GM12865 (cell line): ENCODE measurements around the gene PPM1H.

ENCODE experiments used
- DNase-seq: peaks from one replicate; pipeline ENCODE4 v3.0.0; 2010; ENCODE audit warnings: low read depth
- H3K4me3 ChIP-seq: 2 replicates; pipeline ENCODE4 v1.5.1; 2011; ENCODE audit warnings: mild to moderate bottlenecking, low read depth, low read length, control low read depth
- TF ChIP-seq, protein P1 (sequence below): IDR thresholded peaks from 2 replicates; pipeline ENCODE4 v1.5.1; 2011; ENCODE audit warnings: low read length, control low read depth, low read depth, inconsistent platforms; ENCODE audit not compliant: insufficient read depth; ENCODE audit errors: missing control alignments

PPM1H gene

DNA sequence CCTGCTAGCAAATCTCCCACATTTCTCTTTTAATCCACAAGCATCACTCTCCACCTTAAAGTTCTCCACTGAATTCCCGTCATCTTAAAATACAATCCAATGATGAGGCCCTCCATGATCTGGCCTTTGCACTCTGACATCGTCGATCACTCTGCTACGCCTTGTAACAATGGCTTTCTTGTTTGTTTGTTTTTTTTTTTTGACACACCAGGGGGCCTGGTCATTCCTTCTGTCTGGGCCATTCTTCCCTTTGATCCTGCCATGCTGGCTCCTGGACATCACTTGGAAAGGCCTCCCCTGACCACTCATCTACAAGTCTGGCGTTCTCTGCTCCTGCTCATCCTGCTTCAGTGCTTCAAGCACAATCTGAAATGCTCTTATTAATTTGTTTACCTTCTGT, 233.5 kb downstream of the PPM1H start:
- TF ChIP-seq, protein P1, sequence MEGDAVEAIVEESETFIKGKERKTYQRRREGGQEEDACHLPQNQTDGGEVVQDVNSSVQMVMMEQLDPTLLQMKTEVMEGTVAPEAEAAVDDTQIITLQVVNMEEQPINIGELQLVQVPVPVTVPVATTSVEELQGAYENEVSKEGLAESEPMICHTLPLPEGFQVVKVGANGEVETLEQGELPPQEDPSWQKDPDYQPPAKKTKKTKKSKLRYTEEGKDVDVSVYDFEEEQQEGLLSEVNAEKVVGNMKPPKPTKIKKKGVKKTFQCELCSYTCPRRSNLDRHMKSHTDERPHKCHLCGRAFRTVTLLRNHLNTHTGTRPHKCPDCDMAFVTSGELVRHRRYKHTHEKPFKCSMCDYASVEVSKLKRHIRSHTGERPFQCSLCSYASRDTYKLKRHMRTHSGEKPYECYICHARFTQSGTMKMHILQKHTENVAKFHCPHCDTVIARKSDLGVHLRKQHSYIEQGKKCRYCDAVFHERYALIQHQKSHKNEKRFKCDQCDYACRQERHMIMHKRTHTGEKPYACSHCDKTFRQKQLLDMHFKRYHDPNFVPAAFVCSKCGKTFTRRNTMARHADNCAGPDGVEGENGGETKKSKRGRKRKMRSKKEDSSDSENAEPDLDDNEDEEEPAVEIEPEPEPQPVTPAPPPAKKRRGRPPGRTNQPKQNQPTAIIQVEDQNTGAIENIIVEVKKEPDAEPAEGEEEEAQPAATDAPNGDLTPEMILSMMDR: no peak
- DNase-seq: no peak
- no peak overlapping the region for H3K4me3 ChIP-seq

DNA sequence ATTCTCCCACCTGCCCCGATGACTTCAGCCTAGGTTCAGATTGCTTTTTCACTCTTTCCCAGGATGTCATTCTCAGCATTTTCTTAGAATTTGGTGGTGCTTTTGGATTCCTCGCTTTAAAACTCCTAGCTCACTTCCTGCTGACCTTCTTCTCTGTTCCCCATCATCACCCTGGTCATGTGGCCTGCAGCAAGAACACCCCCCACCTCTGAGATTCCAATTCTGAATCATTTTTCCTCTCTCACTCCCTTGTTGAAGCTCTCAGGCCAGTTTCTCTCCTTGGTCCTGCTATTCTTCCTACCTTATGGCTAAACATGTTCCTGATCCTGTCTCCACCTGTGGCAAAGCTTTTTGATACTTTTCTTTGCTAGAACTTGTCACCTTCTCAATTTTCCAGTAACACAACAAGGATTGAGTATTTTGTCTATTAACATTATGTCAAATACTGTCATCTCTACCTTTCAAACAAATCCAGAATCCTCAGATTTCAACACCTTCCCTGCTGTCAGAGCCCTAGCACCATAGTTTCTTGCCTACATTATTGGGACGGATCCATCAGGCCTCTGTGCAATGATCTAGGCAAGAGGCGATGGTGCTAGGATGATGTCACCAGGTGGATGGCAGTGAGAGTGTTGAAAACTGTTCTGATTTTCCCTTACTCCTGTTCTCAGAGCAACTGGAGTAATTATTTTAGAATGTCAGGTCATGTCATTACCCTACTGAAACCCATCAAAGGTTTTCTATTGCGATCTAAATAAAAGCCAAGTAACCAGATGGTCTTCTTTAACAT, 234.7 kb downstream of the PPM1H start:
- DNase-seq: no peak
- H3K4me3 ChIP-seq: no peak overlapping the region
- TF ChIP-seq, protein P1: no peak

DNA sequence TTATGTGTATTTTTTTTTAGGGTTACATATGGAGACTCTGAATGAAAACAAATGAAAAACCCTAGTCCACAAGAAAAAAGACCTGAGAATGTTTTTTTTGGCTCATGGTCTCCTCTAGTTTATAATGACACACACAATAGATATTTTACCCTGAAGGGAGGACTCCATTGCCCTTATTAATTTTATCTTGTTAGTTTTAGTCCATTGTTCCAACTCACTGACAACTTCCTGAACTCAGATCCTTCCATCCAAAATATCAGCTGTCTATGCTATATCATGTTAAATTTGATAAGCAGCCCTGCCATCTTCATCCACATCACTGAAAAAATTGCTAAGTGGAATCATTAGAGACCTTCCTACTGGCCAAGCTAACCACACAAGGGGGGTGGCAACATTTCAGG, 236.2 kb downstream of the PPM1H start:
- DNase-seq: no peak
- H3K4me3 ChIP-seq: no peak overlapping the region
- TF ChIP-seq, protein P1: no peak

DNA sequence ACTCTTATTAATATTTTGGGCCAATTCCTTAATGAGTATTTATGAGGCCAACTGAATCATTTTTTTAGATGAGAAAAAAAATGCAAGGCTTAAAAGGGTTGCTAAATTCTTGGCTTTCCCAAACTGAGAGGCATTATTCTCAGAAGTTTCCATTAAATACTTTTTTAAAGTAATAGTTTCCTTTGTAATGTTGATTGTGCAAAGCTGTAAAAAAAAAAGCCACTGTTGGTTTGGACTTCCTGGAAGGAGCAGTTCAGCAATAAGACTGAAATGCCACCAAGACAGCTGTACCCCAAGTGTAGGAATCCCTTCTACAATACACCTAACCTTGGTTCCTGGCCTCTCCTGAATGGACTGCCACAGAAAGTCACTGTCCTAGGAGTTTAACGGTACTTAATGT, 237.1 kb downstream of the PPM1H start:
- DNase-seq: no peak
- no peak overlapping the region for H3K4me3 ChIP-seq
- TF ChIP-seq, protein P1: no peak

DNA sequence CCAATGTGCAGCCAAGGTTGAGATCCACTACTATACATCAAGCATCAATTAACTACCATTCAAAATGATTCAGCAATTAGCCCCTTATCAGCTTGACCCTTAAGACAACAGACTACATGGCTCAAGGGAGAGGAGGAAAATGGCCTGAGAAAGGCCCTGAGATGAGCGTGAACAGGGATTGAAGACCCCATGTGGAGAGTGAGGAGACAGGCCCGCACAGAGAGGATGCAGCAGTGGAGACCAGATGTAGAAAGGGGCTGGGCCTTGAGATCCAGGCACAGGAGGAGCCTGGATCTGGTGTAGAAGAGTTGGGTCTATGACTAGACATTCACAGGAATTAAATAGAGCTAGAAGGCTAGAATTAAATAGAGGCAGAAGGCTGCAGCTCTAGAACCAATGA, 239.3 kb downstream of the PPM1H start:
- TF ChIP-seq, protein P1: no peak
- no peak for DNase-seq
- H3K4me3 ChIP-seq: no peak overlapping the region

DNA sequence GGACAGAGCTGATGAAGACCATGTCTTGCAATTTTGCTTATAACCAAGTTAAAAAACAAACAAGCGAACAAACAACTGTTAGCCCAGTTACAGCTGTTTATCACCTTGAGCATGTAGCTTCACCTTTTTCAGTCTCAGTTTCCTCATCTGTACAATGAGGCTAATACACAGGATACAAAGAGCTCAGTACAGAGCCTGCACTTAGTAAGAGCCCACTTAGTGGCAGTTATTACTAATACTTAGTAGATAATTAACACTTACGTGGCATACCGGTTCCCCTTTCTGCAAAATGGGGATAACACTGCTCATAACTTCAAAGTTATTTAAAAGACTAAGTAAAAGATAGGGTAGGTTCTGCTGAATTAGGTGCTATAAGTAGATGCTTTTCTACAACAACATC, 240.3 kb downstream of the PPM1H start:
- H3K4me3 ChIP-seq: no peak overlapping the region
- TF ChIP-seq, protein P1: no peak
- DNase-seq: peak; percentile 20

DNA sequence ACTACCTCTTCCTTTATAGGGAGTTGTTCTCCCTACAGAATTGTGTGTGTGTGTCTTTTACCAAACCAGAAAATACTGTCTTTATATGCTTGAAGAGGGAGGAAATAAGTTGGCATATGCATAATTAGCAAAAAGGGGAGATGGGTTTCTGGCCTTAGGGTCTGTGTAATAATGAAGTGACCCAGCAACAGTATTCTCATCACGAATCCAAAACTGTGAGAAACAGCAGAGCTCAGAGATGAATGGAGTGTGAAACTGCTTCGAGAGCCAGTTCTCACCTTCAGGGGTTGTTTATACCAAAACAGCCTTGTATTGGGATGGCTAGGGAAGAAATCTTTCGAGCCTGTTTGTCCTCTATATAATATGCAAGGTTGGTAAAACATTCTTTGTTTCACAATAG, 240.8 kb downstream of the PPM1H start:
- TF ChIP-seq, protein P1: no peak
- no peak for DNase-seq
- H3K4me3 ChIP-seq: no peak overlapping the region
